Measurements from ENCODE around the gene MYO1E. TPM values are rescaled to one million over a fixed set of nuclear protein-coding genes. Genes with fewer than 3 reads are reported as not detected.
"Not testable (repeated sequence)": the region's sequence is repeated elsewhere in the genome, so short reads cannot be mapped to it uniquely, and the experiment has no call there.

The MYO1E gene
- polyA plus RNA-seq, 2 donors: 39.6 to 43.3 TPM

DNA sequence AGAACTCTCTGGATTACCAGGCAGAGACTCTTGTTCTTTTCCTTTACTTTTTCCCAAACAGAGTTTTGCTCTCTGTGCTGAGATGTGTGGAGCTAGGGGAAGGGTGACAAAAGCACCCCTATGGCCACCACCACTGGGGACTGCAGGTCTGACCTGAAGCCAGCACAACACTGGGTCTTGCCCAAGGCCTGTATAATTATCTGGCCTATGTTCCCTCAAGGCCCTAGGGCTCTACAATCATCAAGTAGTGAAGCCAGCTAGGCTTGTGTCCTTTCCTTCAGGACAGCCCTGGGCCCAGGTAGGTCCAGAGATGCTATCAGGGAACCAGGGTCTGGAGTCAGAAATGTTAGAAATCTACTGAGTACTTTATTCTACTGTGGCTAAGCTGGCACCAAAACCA, 28.4 kb downstream of the MYO1E start:
- Histone ChIP-seq H3K4me3 (ENCODE audit: low read depth in 1 of 2, low read length in 2 of 2) (no peak overlapping the region), H3K9me3 (ENCODE audit: control insufficient read depth in 2 of 2, insufficient read depth in 1 of 2, low read depth in 1 of 2, low read length in 1 of 2) (no peaks in the 10 kb centered on the region), H3K27me3 (ENCODE audit: control insufficient read depth in 1 of 2, insufficient read depth in 2 of 2, low read length in 2 of 2) (no peaks in the 10 kb centered on the region), H3K27ac (ENCODE audit: low read depth in 2 of 2, low read length in 1 of 2) (no peak overlapping the region), H3K36me3 (ENCODE audit: control insufficient read depth in 2 of 2, insufficient read depth in 2 of 2, low read length in 1 of 2) (no peaks in the 10 kb centered on the region), H3K4me1 (ENCODE audit: control insufficient read depth in 2 of 2, insufficient read depth in 2 of 2, low read length in 1 of 2) (no peaks in the 10 kb centered on the region)

GRCh38 chr15:59340325-59340724, 32.3 kb downstream of the MYO1E start:
- H3K27me3 ChIP-seq (ENCODE audit: control insufficient read depth in 1 of 2, insufficient read depth in 2 of 2, low read length in 2 of 2): no peaks in the 10 kb centered on the region
- H3K9me3 ChIP-seq (ENCODE audit: control insufficient read depth in 2 of 2, insufficient read depth in 1 of 2, low read depth in 1 of 2, low read length in 1 of 2): no peaks in the 10 kb centered on the region
- H3K27ac ChIP-seq (ENCODE audit: low read depth in 2 of 2, low read length in 1 of 2): no peak overlapping the region
- no peaks in the 10 kb centered on the region for H3K4me1 ChIP-seq (ENCODE audit: control insufficient read depth in 2 of 2, insufficient read depth in 2 of 2, low read length in 1 of 2)
- 85 to 90% methylated on average over 5 of the region's 5 CpGs for WGBS, 2 donors
- no peak overlapping the region for H3K4me3 ChIP-seq (ENCODE audit: low read depth in 1 of 2, low read length in 2 of 2)
- no peaks in the 10 kb centered on the region for H3K36me3 ChIP-seq (ENCODE audit: control insufficient read depth in 2 of 2, insufficient read depth in 2 of 2, low read length in 1 of 2)

DNA sequence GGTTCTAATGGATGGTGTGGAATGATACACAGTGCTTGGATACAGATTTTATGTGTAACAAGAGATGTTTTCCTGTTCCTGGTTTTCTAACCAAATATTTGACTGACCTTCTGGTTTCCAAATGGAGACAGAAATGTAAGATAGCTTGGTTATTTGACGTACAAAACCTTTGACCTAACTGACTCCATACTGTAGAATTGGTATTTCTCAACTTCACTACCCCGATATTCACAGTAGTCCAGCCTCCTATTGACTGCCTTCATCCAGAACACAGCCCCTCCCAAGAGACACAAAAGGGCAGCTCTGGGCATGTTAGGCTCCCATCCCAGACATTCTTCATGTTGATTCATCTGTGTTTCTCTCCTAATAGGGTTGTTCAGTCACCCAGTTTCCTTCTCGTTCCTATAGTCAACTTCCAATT, 33.4 kb downstream of the MYO1E start:
- 40 to 63% methylated on average over 3 of the region's 3 CpGs for WGBS, 2 donors
- Histone ChIP-seq H3K27me3 (ENCODE audit: control insufficient read depth in 1 of 2, insufficient read depth in 2 of 2, low read length in 2 of 2) (no peaks in the 10 kb centered on the region), H3K4me3 (ENCODE audit: low read depth in 1 of 2, low read length in 2 of 2) (no peak overlapping the region), H3K9me3 (ENCODE audit: control insufficient read depth in 2 of 2, insufficient read depth in 1 of 2, low read depth in 1 of 2, low read length in 1 of 2) (no peaks in the 10 kb centered on the region), H3K27ac (ENCODE audit: low read depth in 2 of 2, low read length in 1 of 2) (peak overlapping the region; percentile 76 to 90), H3K36me3 (ENCODE audit: control insufficient read depth in 2 of 2, insufficient read depth in 2 of 2, low read length in 1 of 2) (no peaks in the 10 kb centered on the region), H3K4me1 (ENCODE audit: control insufficient read depth in 2 of 2, insufficient read depth in 2 of 2, low read length in 1 of 2) (no peaks in the 10 kb centered on the region)

GRCh38 chr15:59338414-59338813, 34.3 kb downstream of the MYO1E start:
- Histone ChIP-seq H3K36me3 (ENCODE audit: control insufficient read depth in 2 of 2, insufficient read depth in 2 of 2, low read length in 1 of 2) (no peaks in the 10 kb centered on the region), H3K4me1 (ENCODE audit: control insufficient read depth in 2 of 2, insufficient read depth in 2 of 2, low read length in 1 of 2) (no peaks in the 10 kb centered on the region), H3K27me3 (ENCODE audit: control insufficient read depth in 1 of 2, insufficient read depth in 2 of 2, low read length in 2 of 2) (no peaks in the 10 kb centered on the region), H3K9me3 (ENCODE audit: control insufficient read depth in 2 of 2, insufficient read depth in 1 of 2, low read depth in 1 of 2, low read length in 1 of 2) (no peaks in the 10 kb centered on the region), H3K27ac (ENCODE audit: low read depth in 2 of 2, low read length in 1 of 2) (no peak overlapping the region), H3K4me3 (ENCODE audit: low read depth in 1 of 2, low read length in 2 of 2) (no peak overlapping the region)
- WGBS, 2 donors: 96 to 100% methylated on average over 1 of the region's 1 CpG

DNA sequence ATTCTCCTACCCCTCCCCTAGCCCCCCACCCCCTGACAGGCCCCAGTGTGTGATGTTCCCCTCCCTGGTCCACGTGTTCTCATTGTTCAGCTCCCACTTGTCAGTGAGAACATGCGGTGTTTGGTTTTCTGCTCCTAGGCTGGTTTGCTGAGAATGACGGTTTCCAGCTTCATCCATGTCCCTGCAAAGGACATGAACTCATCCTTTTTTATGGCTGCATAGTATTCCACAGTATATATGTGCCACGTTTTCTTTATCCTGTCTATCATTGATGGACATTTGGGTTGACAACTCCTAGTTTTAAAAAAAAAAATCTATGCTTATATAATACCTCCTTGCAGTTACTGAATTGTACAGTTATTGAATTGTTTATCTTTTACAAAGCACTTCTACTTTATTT, 35.9 kb downstream of the MYO1E start:
- H3K4me3 ChIP-seq (ENCODE audit: low read depth in 1 of 2, low read length in 2 of 2); H3K9me3 ChIP-seq (ENCODE audit: control insufficient read depth in 2 of 2, insufficient read depth in 1 of 2, low read depth in 1 of 2, low read length in 1 of 2); H3K27ac ChIP-seq (ENCODE audit: low read depth in 2 of 2, low read length in 1 of 2); H3K27me3 ChIP-seq (ENCODE audit: control insufficient read depth in 1 of 2, insufficient read depth in 2 of 2, low read length in 2 of 2); H3K4me1 ChIP-seq (ENCODE audit: control insufficient read depth in 2 of 2, insufficient read depth in 2 of 2, low read length in 1 of 2); H3K36me3 ChIP-seq (ENCODE audit: control insufficient read depth in 2 of 2, insufficient read depth in 2 of 2, low read length in 1 of 2): not testable (repeated sequence)
- WGBS, 2 donors: 96% methylated on average over 4 of the region's 4 CpGs

- no peaks in the 10 kb centered on the region for H3K9me3 ChIP-seq (ENCODE audit: control insufficient read depth in 2 of 2, insufficient read depth in 1 of 2, low read depth in 1 of 2, low read length in 1 of 2)
- 64 to 72% methylated on average over 10 of the region's 10 CpGs for WGBS, 2 donors
These were observed 37.4 kb downstream of the MYO1E start for GRCh38 chr15:59335207-59335786.

DNA sequence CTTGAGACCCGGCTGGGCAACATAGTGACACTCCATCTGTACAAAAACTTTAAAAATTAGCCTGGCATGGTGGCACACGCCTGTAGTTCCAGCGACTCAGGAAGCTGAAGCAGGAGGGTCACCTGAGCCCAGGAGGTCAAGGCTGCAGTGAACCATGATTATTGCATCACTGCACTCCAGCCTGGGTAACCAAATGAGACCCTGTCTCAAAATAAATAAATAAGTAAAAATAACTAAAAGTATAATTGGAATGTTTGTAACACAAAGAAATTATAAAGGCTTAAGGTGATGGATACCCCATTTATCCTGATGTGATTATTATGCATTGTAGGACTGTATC, 38.6 kb downstream of the MYO1E start:
- WGBS, 2 donors: 83 to 84% methylated on average over 3 of the region's 3 CpGs
- no peaks in the 10 kb centered on the region for H3K9me3 ChIP-seq (ENCODE audit: control insufficient read depth in 2 of 2, insufficient read depth in 1 of 2, low read depth in 1 of 2, low read length in 1 of 2)
- H3K27me3 ChIP-seq (ENCODE audit: control insufficient read depth in 1 of 2, insufficient read depth in 2 of 2, low read length in 2 of 2): no peaks in the 10 kb centered on the region
- H3K27ac ChIP-seq (ENCODE audit: low read depth in 2 of 2, low read length in 1 of 2): no peak overlapping the region
- H3K4me3 ChIP-seq (ENCODE audit: low read depth in 1 of 2, low read length in 2 of 2): no peak overlapping the region
- H3K36me3 ChIP-seq (ENCODE audit: control insufficient read depth in 2 of 2, insufficient read depth in 2 of 2, low read length in 1 of 2): no peaks in the 10 kb centered on the region
- no peaks in the 10 kb centered on the region for H3K4me1 ChIP-seq (ENCODE audit: control insufficient read depth in 2 of 2, insufficient read depth in 2 of 2, low read length in 1 of 2)

More at GRCh38 chr15:59335207-59335786, 37.4 kb downstream of the MYO1E start:
- no peaks in the 10 kb centered on the region for H3K36me3 ChIP-seq (ENCODE audit: control insufficient read depth in 2 of 2, insufficient read depth in 2 of 2, low read length in 1 of 2)
- H3K4me3 ChIP-seq (ENCODE audit: low read depth in 1 of 2, low read length in 2 of 2): no peak overlapping the region
- no peaks in the 10 kb centered on the region for H3K27me3 ChIP-seq (ENCODE audit: control insufficient read depth in 1 of 2, insufficient read depth in 2 of 2, low read length in 2 of 2)
- no peaks in the 10 kb centered on the region for H3K4me1 ChIP-seq (ENCODE audit: control insufficient read depth in 2 of 2, insufficient read depth in 2 of 2, low read length in 1 of 2)
- H3K27ac ChIP-seq (ENCODE audit: low read depth in 2 of 2, low read length in 1 of 2): no peak overlapping the region

- Histone ChIP-seq H3K4me3 (ENCODE audit: low read depth in 1 of 2, low read length in 2 of 2) (no peak overlapping the region), H3K9me3 (ENCODE audit: control insufficient read depth in 2 of 2, insufficient read depth in 1 of 2, low read depth in 1 of 2, low read length in 1 of 2) (no peaks in the 10 kb centered on the region), H3K27me3 (ENCODE audit: control insufficient read depth in 1 of 2, insufficient read depth in 2 of 2, low read length in 2 of 2) (no peaks in the 10 kb centered on the region), H3K27ac (ENCODE audit: low read depth in 2 of 2, low read length in 1 of 2) (no peak overlapping the region), H3K36me3 (ENCODE audit: control insufficient read depth in 2 of 2, insufficient read depth in 2 of 2, low read length in 1 of 2) (no peaks in the 10 kb centered on the region), H3K4me1 (ENCODE audit: control insufficient read depth in 2 of 2, insufficient read depth in 2 of 2, low read length in 1 of 2) (no peaks in the 10 kb centered on the region)
- 81 to 92% methylated on average over 6 of the region's 6 CpGs for WGBS, 2 donors
These were observed 39.1 kb downstream of the MYO1E start for GRCh38 chr15:59333401-59334075.

GRCh38 chr15:59332009-59332408, 40.7 kb downstream of the MYO1E start:
- peaks cover 0 to 3% of the 10 kb centered on the region in 2 donors for H3K4me1 ChIP-seq (ENCODE audit: control insufficient read depth in 2 of 2, insufficient read depth in 2 of 2, low read length in 1 of 2)
- H3K36me3 ChIP-seq (ENCODE audit: control insufficient read depth in 2 of 2, insufficient read depth in 2 of 2, low read length in 1 of 2): no peaks in the 10 kb centered on the region
- no peak overlapping the region for H3K27ac ChIP-seq (ENCODE audit: low read depth in 2 of 2, low read length in 1 of 2)
- no peaks in the 10 kb centered on the region for H3K9me3 ChIP-seq (ENCODE audit: control insufficient read depth in 2 of 2, insufficient read depth in 1 of 2, low read depth in 1 of 2, low read length in 1 of 2)
- 79 to 91% methylated on average over 5 of the region's 5 CpGs for WGBS, 2 donors
- H3K4me3 ChIP-seq (ENCODE audit: low read depth in 1 of 2, low read length in 2 of 2): no peak overlapping the region
- no peaks in the 10 kb centered on the region for H3K27me3 ChIP-seq (ENCODE audit: control insufficient read depth in 1 of 2, insufficient read depth in 2 of 2, low read length in 2 of 2)

GRCh38 chr15:59330649-59331048, 42.0 kb downstream of the MYO1E start:
- peaks cover 0 to 3% of the 10 kb centered on the region in 2 donors for H3K4me1 ChIP-seq (ENCODE audit: control insufficient read depth in 2 of 2, insufficient read depth in 2 of 2, low read length in 1 of 2)
- no peak overlapping the region for H3K4me3 ChIP-seq (ENCODE audit: low read depth in 1 of 2, low read length in 2 of 2)
- no peaks in the 10 kb centered on the region for H3K36me3 ChIP-seq (ENCODE audit: control insufficient read depth in 2 of 2, insufficient read depth in 2 of 2, low read length in 1 of 2)
- no peak overlapping the region for H3K27ac ChIP-seq (ENCODE audit: low read depth in 2 of 2, low read length in 1 of 2)
- 85 to 91% methylated on average over 8 of the region's 8 CpGs for WGBS, 2 donors
- no peaks in the 10 kb centered on the region for H3K9me3 ChIP-seq (ENCODE audit: control insufficient read depth in 2 of 2, insufficient read depth in 1 of 2, low read depth in 1 of 2, low read length in 1 of 2)
- H3K27me3 ChIP-seq (ENCODE audit: control insufficient read depth in 1 of 2, insufficient read depth in 2 of 2, low read length in 2 of 2): no peaks in the 10 kb centered on the region
